AG04449 (cell line): ENCODE results near the gene FILIP1L.

Experiments used
- CTCF ChIA-PET: fragments of 350-600 bp; formaldehyde crosslinking; extraction: SDS; loops from one replicate; lab custom pipeline; 2021; ENCODE audit warnings: antibody characterized with exemption; lab: Yijun Ruan, JAX
- POLR2A ChIA-PET: fragments of 400-600, 350-600 bp; formaldehyde crosslinking; extraction: SDS; loops from one replicate; lab custom pipeline; 2020; ENCODE audit warnings: antibody characterized with exemption, inconsistent platforms; lab: Yijun Ruan, JAX
- DNase-seq: peaks from one replicate; pipeline ENCODE4 v3.0.0-alpha.2; 2010; ENCODE audit warnings: low read depth, low spot score
- H3K4me3 ChIP-seq: 2 replicates; pipeline ENCODE4 v1.5.1; 2011; ENCODE audit warnings: low read depth, mild to moderate bottlenecking, control low read depth, low read length
- TF ChIP-seq, protein P1 (sequence below): IDR thresholded peaks from one replicate; pipeline ENCODE4 v1.5.1; 2011; ENCODE audit warnings: mild to moderate bottlenecking, moderate library complexity, low read length, control low read depth, inconsistent platforms; ENCODE audit not compliant: insufficient read depth; ENCODE audit errors: missing control alignments

Gene FILIP1L

DNA sequence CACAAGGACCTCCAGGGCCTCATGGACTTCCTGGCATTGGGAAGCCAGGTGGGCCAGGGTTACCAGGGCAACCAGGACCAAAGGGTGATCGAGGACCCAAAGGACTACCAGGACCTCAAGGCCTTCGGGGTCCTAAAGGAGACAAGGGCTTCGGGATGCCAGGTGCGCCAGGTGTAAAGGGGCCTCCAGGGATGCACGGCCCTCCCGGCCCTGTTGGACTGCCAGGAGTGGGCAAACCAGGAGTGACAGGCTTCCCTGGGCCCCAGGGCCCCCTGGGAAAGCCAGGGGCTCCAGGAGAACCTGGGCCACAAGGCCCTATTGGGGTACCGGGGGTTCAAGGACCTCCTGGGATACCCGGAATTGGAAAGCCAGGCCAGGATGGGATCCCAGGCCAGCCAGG, 319.8 kb downstream of the FILIP1L start:
- ChIA-PET POLR2A (no interaction called here), CTCF (no interaction called here)
- H3K4me3 ChIP-seq: no peak overlapping the region
- TF ChIP-seq, protein P1, sequence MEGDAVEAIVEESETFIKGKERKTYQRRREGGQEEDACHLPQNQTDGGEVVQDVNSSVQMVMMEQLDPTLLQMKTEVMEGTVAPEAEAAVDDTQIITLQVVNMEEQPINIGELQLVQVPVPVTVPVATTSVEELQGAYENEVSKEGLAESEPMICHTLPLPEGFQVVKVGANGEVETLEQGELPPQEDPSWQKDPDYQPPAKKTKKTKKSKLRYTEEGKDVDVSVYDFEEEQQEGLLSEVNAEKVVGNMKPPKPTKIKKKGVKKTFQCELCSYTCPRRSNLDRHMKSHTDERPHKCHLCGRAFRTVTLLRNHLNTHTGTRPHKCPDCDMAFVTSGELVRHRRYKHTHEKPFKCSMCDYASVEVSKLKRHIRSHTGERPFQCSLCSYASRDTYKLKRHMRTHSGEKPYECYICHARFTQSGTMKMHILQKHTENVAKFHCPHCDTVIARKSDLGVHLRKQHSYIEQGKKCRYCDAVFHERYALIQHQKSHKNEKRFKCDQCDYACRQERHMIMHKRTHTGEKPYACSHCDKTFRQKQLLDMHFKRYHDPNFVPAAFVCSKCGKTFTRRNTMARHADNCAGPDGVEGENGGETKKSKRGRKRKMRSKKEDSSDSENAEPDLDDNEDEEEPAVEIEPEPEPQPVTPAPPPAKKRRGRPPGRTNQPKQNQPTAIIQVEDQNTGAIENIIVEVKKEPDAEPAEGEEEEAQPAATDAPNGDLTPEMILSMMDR: no peak
- no peak for DNase-seq

DNA sequence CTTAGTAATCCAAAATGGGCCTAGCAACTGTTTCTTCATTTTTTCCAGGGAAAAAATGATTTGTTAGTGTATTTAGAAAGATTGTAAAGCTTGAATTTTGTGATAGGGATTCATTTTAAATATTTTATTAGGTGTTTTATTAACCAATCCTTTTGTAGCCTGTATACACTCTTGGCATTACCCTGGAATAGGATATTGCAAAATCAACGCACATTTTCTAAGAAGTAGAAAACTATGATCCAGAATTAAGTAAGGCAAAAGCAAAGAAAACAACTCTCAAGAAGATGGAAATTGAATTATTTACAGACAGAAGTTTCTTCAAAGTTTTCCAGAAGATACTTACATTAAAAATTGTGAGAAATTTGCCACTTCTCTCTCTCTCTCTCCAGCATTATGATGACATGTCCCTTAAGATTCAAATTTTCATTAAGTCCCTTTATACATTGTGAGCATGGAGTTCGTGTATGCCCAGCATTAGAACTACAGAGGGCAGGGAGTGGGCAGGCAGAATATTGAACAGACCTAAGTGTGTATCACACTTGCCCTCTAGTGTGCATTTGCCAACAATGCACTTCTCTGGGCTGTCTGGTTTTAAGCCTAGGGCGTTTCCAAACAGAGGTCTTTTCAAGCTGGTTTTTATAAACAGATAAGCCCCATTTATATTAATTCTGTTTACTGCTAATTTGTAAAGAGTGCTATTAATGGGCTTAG, 325.1 kb downstream of the FILIP1L start:
- TF ChIP-seq, protein P1: peak; percentile 67
- DNase-seq: no peak
- ChIA-PET CTCF (interaction anchor here (0.7 to 2.4 kb wide), 14 partner anchors 12 to 542 kb away, joined by 3 to 9 read pairs (median 4); no protein-coding TSS in a partner anchor), POLR2A (no interaction called here)
- no peak overlapping the region for H3K4me3 ChIP-seq
